Stimulated activated CD4-positive, alpha-beta T cell treated with anti-CD3 and anti-CD28 coated beads, Interleukin-4, amount 100 ng/mL, for 4 hours (primary cell): ENCODE measurements around the gene PANX2.

Experiments
- DNase-seq, 2 experiments: peaks; one replicate each; pipeline ENCODE4 v3.0.0-alpha.2; 2020

Gene PANX2

GRCh38 chr22:50216055-50216683, 45.6 kb downstream of the PANX2 start:
- DNase-seq, result no peak

GRCh38 chr22:50216684-50217520, 46.4 kb downstream of the PANX2 start:
- DNase-seq, result no peak

GRCh38 chr22:50217543-50218152, 47.1 kb downstream of the PANX2 start:
- DNase-seq, result no peak

- DNase-seq, result no peak
Observed at GRCh38 chr22:50218153-50218995, 47.8 kb downstream of the PANX2 start.

GRCh38 chr22:50218996-50219727, 48.6 kb downstream of the PANX2 start:
- no peak for DNase-seq

GRCh38 chr22:50219800-50220602, 49.5 kb downstream of the PANX2 start:
- DNase-seq, result no peak

- DNase-seq, result no peak
Observed at GRCh38 chr22:50220603-50221409, 50.3 kb downstream of the PANX2 start.

- no peak for DNase-seq
Observed at GRCh38 chr22:50221410-50222300, 51.1 kb downstream of the PANX2 start.

- no peak for DNase-seq
Observed at GRCh38 chr22:50222508-50222907, 52.0 kb downstream of the PANX2 start.

- DNase-seq, result no peak
Observed at GRCh38 chr22:50224071-50224470, 53.5 kb downstream of the PANX2 start.

GRCh38 chr22:50225200-50225969, 54.9 kb downstream of the PANX2 start:
- no peak for DNase-seq

GRCh38 chr22:50226063-50226874, 55.7 kb downstream of the PANX2 start:
- no peak for DNase-seq

GRCh38 chr22:50226875-50227165, 56.3 kb downstream of the PANX2 start:
- DNase-seq, result no peak

GRCh38 chr22:50227579-50228215, 57.2 kb downstream of the PANX2 start:
- no peak for DNase-seq

GRCh38 chr22:50228366-50228765, 57.8 kb downstream of the PANX2 start:
- no peak for DNase-seq

- DNase-seq, result no peak
Observed at GRCh38 chr22:50229370-50229769, 58.8 kb downstream of the PANX2 start.
